Measurements from ENCODE around the gene RAN.

GRCh38 chr12:130881548-130881947 is 9.7 kb downstream of the RAN start:
- TF ChIP-seq CTCF (IDR thresholded peaks at IDR 0.05) (no peak), POLR2A (IDR thresholded peaks at IDR 0.05) (no peak)

All from testis (tissue), 2 donors.